HG03196 (cell line): ENCODE measurements around the gene PGR.
"Not testable (repeated sequence)": the region's sequence is repeated elsewhere in the genome, so short reads cannot be mapped to it uniquely, and the experiment has no call there.

Experiments
- ATAC-seq: cut with Tn5 transposase; IDR thresholded peaks from one replicate; pipeline ENCODE4 v1.9.1; 2021; ENCODE audit not compliant: unreplicated experiment

Gene PGR

DNA sequence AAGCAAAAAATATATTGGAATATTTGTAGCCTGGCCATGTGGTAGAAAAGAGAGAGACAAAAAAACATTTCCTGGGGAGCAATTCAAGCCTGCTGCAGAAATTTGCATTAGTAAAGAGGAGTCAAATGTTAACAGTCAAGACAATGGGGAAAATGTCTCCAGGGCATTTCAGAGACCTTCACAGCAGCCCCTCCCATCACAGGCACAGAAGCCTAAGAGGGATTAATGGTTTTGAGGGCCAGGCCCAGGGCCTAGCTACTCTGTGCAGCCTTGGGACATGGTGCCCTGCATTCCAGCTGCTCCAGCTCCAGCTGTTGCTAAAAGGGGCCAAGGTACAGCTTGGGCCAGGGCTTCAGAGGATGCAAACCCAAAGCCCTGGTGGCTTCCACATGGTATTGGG is 46.8 kb downstream of the PGR start:
- no peak for ATAC-seq

- ATAC-seq = no peak
Observed at GRCh38 chr11:101063706-101064105, 65.9 kb downstream of the PGR start.

GRCh38 chr11:101061606-101062005 is 68.0 kb downstream of the PGR start:
- no peak for ATAC-seq

GRCh38 chr11:101059331-101059730 is 70.3 kb downstream of the PGR start:
- no peak for ATAC-seq

GRCh38 chr11:101053492-101053891 is 76.1 kb downstream of the PGR start:
- no peak for ATAC-seq

DNA sequence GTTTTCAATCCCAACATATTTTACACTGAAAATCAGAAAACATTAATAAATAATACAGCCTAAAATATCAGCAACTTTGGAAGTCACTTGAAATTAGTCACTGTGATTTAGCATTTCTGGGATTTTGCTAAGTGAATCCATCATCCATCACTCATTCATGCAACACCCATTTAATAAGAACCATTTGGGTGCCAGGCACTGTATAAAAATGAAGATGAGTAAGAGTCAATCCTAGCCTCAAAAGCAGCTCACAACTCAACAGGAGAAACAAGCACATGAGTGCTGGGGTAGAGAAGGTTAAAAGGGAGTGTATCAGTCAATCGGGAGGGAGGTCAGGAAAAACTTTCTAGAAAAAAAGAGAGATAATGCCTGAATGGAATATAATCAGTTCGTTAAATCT is 77.9 kb downstream of the PGR start:
- ATAC-seq = no peak

DNA sequence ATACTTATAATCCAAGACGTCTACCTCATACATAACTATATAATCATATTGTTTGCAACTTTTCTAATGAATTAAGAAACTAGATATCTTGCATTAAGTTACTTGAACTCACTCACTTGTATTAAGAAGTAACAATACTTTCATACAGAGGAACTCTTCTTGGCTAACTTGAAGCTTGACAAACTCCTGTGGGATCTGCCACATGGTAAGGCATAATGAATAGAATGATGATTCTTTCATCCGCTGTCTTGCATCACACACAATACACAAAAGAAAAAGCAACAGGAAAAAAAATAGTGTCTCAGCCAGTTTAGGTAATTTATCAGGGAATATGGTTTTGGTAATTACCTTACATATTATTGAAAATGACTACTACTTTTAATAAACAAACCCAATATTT is 79.8 kb downstream of the PGR start:
- no peak for ATAC-seq

- ATAC-seq = no peak
Observed at GRCh38 chr11:101049123-101049522, 80.5 kb downstream of the PGR start.

- no peak for ATAC-seq
Observed at GRCh38 chr11:101048479-101048878, 81.1 kb downstream of the PGR start.

DNA sequence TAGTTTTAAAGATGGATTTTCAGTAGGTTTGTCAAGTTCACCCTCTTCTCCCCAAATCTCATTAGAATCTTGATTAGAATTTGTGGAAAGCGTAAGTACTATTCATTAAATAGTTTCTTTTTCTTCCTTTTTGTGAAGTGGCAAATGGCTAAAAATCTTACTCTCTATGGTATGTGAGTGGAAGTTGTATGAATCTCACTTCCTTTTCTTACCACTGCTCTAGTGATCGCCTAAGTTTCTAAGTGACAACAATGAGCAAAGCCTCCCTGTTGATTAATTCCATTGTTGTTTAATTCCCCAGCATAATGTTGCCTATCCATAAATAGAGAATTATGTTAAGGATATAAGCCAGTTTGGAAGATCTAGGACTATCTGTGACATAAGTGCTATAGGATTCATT is 82.7 kb downstream of the PGR start:
- ATAC-seq = no peak

DNA sequence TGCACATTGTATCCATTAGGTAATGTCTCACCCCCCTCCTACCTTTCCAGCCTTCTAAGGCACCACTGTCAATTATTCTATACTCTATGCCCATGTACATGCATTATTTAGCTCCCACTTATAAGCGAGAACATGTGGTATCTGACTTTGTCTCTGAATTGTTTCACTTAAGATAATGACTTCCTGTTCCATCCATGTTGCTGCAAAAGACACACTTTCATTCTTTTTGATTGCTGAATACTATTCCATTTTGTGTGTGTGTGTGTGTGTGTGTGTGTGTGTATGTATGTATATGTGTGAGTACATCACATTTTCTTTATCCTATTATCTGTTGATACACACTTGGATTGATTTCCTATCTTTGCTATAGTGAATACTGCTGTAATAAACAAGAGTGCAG is 84.2 kb downstream of the PGR start:
- no peak for ATAC-seq

DNA sequence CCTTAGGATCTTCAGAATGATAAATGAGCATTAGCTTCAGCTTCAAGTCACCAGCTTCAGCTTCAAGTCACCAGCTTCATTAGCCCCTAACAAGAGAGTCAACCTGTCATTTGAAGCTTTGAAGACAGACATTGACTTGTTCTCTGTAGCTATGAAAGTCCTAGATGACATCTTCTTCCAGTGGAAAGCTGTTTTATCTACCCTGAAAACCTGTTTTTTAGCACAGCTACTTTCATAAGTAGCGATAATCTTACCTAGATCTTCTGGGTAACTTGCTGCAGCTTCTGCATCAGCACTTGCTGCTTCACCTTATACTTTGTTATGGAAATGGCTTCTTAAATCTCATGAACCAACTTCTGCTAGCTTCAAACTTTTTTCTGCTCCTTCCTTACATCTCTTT is 85.7 kb downstream of the PGR start:
- no peak for ATAC-seq

DNA sequence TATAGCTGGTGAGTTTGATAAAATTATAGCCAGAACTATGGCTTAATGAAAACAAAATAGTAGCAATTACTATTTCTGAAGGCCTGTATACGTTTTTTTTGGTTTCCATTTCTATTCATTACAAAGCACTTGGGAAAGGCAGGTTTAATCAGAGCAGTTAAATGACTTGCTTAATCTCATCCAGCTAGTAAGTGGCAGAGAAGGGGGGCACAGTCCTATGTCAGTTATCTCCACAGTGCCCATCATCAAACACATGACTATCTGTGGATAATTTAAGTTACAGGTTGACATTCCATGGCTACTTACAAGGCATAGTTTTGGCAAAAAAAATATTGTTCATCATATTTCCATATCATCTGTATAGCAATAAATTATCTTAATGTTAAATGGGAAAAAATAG is 93.7 kb downstream of the PGR start:
- no peak for ATAC-seq

DNA sequence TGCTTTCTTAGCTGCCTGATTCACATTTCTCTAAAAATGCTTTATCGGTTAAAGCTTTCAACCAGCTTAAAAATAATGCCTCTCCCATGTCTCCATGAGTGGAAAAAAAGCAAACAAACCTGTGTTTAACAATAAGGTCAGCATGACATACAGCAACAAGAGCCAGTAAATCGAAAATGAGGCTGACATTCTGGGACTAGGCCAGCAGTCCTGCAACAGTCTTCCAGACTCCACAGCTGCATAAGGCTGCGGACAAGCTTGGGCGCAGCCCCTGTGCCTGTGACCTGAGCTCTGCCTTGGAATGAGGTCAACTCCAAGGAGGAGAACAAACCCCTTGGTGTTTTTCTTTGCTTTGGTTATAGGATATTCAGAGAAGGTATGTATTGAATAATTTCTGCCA is 95.5 kb downstream of the PGR start:
- ATAC-seq = no peak

- no peak for ATAC-seq
Observed at GRCh38 chr11:101032991-101033390, 96.6 kb downstream of the PGR start.

GRCh38 chr11:101031713-101032112 is 97.9 kb downstream of the PGR start:
- no peak for ATAC-seq

DNA sequence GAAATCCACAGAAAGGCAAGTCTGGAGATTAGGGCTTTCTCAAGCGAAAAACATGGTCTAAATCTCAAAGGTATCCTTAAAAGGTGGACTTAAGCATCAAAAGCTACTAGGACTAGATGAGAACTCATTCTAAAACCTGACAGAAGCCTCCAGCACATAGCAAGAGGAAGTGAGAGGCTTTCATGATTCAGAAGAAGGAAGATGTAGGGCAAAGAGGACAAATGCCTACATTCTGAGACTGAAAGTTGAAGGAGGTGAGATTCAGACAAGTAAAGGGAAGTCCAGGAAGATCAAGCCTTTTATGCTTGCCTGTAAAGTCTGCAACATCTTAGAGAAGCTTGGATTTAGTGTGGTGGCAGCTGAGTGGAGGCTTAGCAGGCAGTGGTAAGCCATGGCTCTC is 98.9 kb downstream of the PGR start:
- ATAC-seq = no peak

- no peak for ATAC-seq
Observed at GRCh38 chr11:101030015-101030414, 99.6 kb downstream of the PGR start.

- no peak for ATAC-seq
Observed at GRCh38 chr11:101028644-101029043, 101.0 kb downstream of the PGR start.

DNA sequence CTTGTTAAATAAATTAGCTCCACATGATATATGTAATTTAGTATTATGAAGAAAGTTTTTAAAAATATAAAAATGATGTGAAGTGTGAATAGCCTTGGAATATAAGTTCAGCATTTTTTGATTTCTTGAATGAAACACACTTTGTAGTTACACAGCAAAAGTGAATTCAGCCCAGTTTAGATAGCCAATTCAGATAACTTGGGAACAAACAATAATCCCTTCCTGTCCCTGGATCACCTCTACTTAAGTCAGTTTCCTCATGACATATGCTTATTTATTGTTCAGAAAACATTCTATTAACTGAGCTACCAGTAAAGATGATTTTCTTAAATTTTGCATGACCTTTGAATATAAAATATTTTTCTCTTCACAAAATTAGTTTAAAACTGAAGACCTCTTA is 107.4 kb downstream of the PGR start:
- no peak for ATAC-seq

DNA sequence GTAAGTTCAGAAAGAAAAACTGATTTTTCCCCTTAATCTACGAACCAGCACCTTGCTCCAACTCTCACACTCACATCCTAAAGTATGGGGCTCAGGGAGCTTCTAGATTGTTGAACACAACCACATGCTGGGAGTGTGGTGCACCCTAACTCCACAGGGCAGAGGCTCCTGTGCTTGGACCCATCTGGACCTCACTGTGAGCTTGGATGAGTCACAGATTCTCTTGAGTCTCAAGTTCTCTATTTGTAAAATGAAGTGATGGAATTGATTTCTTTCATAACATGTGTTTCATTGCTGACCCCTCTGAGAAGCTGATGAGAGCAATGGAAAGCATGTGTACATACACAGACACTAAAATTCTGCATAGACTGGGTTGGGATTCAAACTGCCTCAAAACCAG is 109.7 kb downstream of the PGR start:
- ATAC-seq = no peak

GRCh38 chr11:101014600-101015285 is 114.9 kb downstream of the PGR start:
- ATAC-seq = no peak

DNA sequence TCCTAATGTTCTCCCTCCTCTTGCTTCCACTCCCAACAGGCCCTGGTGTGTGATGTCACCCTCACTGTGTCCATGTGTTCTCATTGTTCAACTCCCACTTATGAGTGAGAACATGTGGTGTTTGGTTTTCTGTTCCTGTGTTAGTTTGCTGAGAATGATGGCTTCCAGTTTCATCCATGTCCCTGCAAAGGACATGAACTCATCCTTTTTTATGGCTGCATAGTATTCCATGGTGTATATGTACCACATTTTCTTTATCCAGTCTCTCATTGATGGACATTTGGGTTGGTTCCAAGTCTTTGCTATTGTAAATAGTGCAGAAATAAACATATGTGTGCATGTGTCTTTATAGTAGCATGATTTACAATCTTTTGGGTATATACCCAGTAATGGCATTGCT is 115.9 kb downstream of the PGR start:
- ATAC-seq = not testable (repeated sequence)

DNA sequence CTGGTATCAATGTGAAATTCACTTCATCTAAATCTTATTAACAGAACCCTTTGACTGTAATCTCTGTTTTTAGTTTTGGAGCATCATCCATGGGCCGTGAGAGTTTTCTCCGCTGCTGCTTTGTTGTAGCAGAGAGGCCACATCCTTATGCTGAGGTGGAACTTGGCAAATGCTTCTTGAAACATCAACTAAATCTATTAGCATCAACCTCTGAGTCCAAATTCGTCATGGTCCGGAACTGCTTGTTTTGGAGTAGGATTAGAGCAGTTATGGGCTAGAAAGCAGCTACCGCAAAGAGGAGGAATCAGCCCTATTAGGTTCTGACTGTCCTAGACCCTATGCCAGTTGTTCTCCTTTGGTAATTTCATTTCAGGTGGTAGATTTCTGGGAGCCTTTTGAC is 117.7 kb downstream of the PGR start:
- ATAC-seq = no peak
